Naive thymus-derived CD4-positive, alpha-beta T cell (primary cell): Measurements from ENCODE around the gene ADGRG1. TPM values are rescaled to one million over a fixed set of nuclear protein-coding genes. Genes with fewer than 3 reads are reported as not detected.
A peak's percentile ranks its signal among the peaks of the same experiment; 100 is the strongest.
"Not testable (repeated sequence)": the region's sequence is repeated elsewhere in the genome, so short reads cannot be mapped to it uniquely, and the experiment has no call there.

Experiments used
- ATAC-seq: fragments of 150-1000 bp; cut with Tn5 transposase; 2 replicates; pipeline ENCODE4 v1.10.0; 2021; ENCODE audit warnings: mild to moderate bottlenecking, moderate library complexity
- CTCF ChIA-PET: fragments of 350-600 bp; sonication (Branson Sonifier 250); formaldehyde crosslinking; loops from one replicate; lab custom pipeline; 2021; ENCODE audit warnings: antibody characterized with exemption; lab: Charles Lee
- POLR2A ChIA-PET: fragments of 350-600 bp; sonication (Branson Sonifier 250); formaldehyde crosslinking; loops from one replicate; lab custom pipeline; 2021; ENCODE audit warnings: antibody characterized with exemption, inconsistent platforms; lab: Charles Lee
- DNase-seq, 9 donors: peaks; one replicate each; pipeline versions ENCODE4 v3.0.0 to v3.0.0-alpha.2; 2020 to 2022; ENCODE audit warnings: mixed read lengths in 1 of 9
- H3K27ac ChIP-seq: one replicate; pipeline ENCODE4 v1.7.0; 2013; ENCODE audit warnings: mild to moderate bottlenecking, low read depth, low read length, moderate library complexity
- H3K27me3 ChIP-seq, 2 donors: one replicate each; pipeline ENCODE4 v1.7.0; 2013; ENCODE audit warnings: low read length in 2 of 2, mild to moderate bottlenecking in 2 of 2, moderate library complexity in 2 of 2; ENCODE audit not compliant: control insufficient read depth in 2 of 2, insufficient read depth in 2 of 2
- H3K36me3 ChIP-seq, 3 experiments: 1 replicate in 2 of 3; 2 replicates in 1 of 3; pipeline ENCODE4 v1.7.0; 2013; ENCODE audit warnings: low read length in 3 of 3, mild to moderate bottlenecking in 3 of 3, moderate library complexity in 1 of 3; ENCODE audit not compliant: insufficient read depth in 3 of 3, control insufficient read depth in 2 of 3
- H3K4me1 ChIP-seq, 2 donors: one replicate each; pipeline ENCODE4 v1.7.0; 2013; ENCODE audit warnings: low read length in 2 of 2, mild to moderate bottlenecking in 2 of 2, moderate library complexity in 1 of 2; ENCODE audit not compliant: control insufficient read depth in 2 of 2, insufficient read depth in 2 of 2
- H3K4me3 ChIP-seq: 2 replicates; pipeline ENCODE4 v1.7.0; 2013; ENCODE audit warnings: mild to moderate bottlenecking, low read length
- H3K9me3 ChIP-seq, 3 experiments: 1 replicate in 2 of 3; 2 replicates in 1 of 3; pipeline ENCODE4 v1.7.0; 2013; ENCODE audit warnings: low read length in 3 of 3; ENCODE audit not compliant: control insufficient read depth in 2 of 3
- H3K27ac Mint-ChIP-seq, 9 donors: one replicate each; pipeline ENCODE4 v1.8.0; 2020 to 2022; ENCODE audit warnings: mixed read lengths in 9 of 9, mild to moderate bottlenecking in 8 of 9, moderate library complexity in 5 of 9, inconsistent platforms in 2 of 9
- H3K27me3 Mint-ChIP-seq, 5 donors: one replicate each; pipeline ENCODE4 v1.8.0; 2021 to 2022; ENCODE audit warnings: mixed read lengths in 5 of 5, mild to moderate bottlenecking in 1 of 5
- H3K36me3 Mint-ChIP-seq, 5 donors: one replicate each; pipeline ENCODE4 v1.8.0; 2020 to 2022; ENCODE audit warnings: mixed read lengths in 5 of 5, mild to moderate bottlenecking in 3 of 5, inconsistent platforms in 1 of 5
- H3K4me1 Mint-ChIP-seq, 7 donors: one replicate each; pipeline ENCODE4 v1.8.0; 2020 to 2022; ENCODE audit warnings: mixed read lengths in 7 of 7, mild to moderate bottlenecking in 3 of 7, inconsistent platforms in 1 of 7
- H3K4me3 Mint-ChIP-seq, 10 donors: one replicate each; pipeline ENCODE4 v1.8.0; 2020 to 2022; ENCODE audit warnings: mild to moderate bottlenecking in 10 of 10, mixed read lengths in 10 of 10, moderate library complexity in 6 of 10, inconsistent platforms in 2 of 10
- H3K9me3 Mint-ChIP-seq, 11 donors: one replicate each; pipeline ENCODE4 v1.8.0; 2020 to 2022; ENCODE audit warnings: mixed read lengths in 11 of 11, mild to moderate bottlenecking in 4 of 11, inconsistent platforms in 1 of 11, moderate library complexity in 1 of 11
- intact Hi-C, 2 donors: fragments of 100-400 bp; cut with micrococcal nuclease; formaldehyde crosslinking; loops; one replicate each; pipeline ENCODE4 v1.15.1; 2023
- polyA plus RNA-seq, 2 donors: library from polyadenylated mRNA; unstranded; fragments of 300-500 nt; fragmentation: Illumina TruSeq; gene quantifications; one replicate each; pipeline ENCODE4 v1.2.3, GENCODE V29; 2021
- total RNA-seq, 6 experiments: library from RNA in 5 of 6; stranded (reverse) in 5 of 6; gene quantifications; 1 replicate in 5 of 6; 2 replicates in 1 of 6; pipeline ENCODE4 v1.2.3 and lab custom pipeline; 2021 to 2026

The ADGRG1 gene
- total and polyA plus RNA-seq, 7 experiments from 2014 or later, result 0.07 to 96.0 (median 1.5) TPM

DNA sequence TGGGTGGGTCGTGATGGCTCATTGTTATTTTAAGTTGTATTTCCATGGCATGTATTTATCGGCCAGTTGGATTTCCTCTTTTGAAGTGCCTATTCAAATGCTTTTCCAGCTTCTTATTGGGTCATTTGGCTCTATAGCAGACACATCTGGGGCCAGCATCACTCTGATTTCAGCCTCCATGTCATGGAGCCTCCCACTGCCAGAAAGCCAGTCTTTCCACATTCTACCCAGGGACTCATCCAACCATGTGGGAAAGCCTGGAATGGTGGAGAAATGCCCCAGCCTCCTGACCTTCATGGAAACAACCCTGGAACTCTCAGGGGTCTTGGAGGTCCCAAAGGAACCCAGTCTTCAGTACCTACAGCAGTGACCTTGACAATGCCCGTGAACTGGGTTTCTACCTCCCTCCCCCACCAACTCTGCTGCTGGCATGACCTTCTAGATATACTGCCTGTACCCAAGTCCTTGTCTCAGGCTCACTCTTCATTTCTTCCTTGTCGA is 33.8 kb upstream of the ADGRG1 start:
- Mint-ChIP-seq H3K27me3 (no peaks in the 10 kb centered on the region), H3K4me3 (no peak overlapping the region), H3K4me1 (peaks cover 29 to 47% (median 38%) of the 10 kb centered on the region in 7 donors), H3K9me3 (peaks cover 0 to 30% (median 14%) of the 10 kb centered on the region in 11 donors), H3K36me3 (peaks cover 3 to 27% (median 6%) of the 10 kb centered on the region in 5 donors), H3K27ac (no peak overlapping the region)
- peaks cover 0 to 4% (median 0%) of the 10 kb centered on the region in 3 experiments for H3K9me3 ChIP-seq
- H3K27me3 ChIP-seq, result no peaks in the 10 kb centered on the region
- no peak overlapping the region for H3K4me3 ChIP-seq
- H3K36me3 ChIP-seq, result no peaks in the 10 kb centered on the region
- ATAC-seq (no peak), DNase-seq (peak in 1 of 9 donors; percentile 8)
- intact Hi-C loops, result loop anchor here (5.0 kb wide), 3 partner anchors 143 to 408 kb away; partner anchors contain the start of genes KATNB1 (in 1 of the 2), USB1 (in 1 of the 2) and ZNF319 (in 1 of the 2)
- POLR2A ChIA-PET, result no interaction called here
- H3K4me1 ChIP-seq, result peaks cover 27 to 38% of the 10 kb centered on the region in 2 donors
- no peak overlapping the region for H3K27ac ChIP-seq
- CTCF ChIA-PET, result no interaction called here

DNA sequence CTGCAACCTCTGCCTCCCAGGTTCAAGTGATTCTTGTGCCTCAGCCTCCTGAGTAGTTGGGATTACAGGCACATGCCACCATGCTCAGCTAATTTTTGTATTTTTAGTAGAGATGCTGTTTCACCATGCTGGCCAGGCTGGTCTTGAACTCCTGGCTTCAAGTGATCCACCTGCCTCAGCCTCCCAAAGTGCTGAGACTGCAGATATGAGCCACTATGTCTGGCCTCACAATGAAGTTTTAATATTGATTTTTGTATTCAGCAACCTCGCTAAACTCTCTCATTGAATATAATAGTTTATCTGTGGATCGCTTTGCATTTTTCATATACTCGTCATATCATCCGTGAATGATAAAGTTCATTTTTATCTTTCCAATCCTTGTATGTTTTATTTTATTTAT is 32.2 kb upstream of the ADGRG1 start:
- DNase-seq, result peak in 1 of 9 donors; percentile 12
- peaks cover 34 to 43% of the 10 kb centered on the region in 2 donors for H3K4me1 ChIP-seq
- H3K27me3 ChIP-seq, H3K27me3 Mint-ChIP-seq, H3K27ac ChIP-seq, ATAC-seq, H3K36me3 ChIP-seq, intact Hi-C loops, H3K27ac Mint-ChIP-seq, H3K4me3 ChIP-seq, H3K4me3 Mint-ChIP-seq, H3K9me3 ChIP-seq: not testable (repeated sequence)
- ChIA-PET CTCF (interaction anchor here (0.6 kb wide), 1 partner anchor 25 kb away, joined by 3 read pairs; no protein-coding TSS in a partner anchor), POLR2A (interaction anchor here (0.6 kb wide), 1 partner anchor 73 kb away, joined by 5 read pairs; no protein-coding TSS in a partner anchor)
- Mint-ChIP-seq H3K9me3 (peaks cover 0 to 30% (median 14%) of the 10 kb centered on the region in 11 donors), H3K4me1 (peaks cover 25 to 47% (median 37%) of the 10 kb centered on the region in 7 donors), H3K36me3 (peaks cover 3 to 27% (median 6%) of the 10 kb centered on the region in 5 donors)

DNA sequence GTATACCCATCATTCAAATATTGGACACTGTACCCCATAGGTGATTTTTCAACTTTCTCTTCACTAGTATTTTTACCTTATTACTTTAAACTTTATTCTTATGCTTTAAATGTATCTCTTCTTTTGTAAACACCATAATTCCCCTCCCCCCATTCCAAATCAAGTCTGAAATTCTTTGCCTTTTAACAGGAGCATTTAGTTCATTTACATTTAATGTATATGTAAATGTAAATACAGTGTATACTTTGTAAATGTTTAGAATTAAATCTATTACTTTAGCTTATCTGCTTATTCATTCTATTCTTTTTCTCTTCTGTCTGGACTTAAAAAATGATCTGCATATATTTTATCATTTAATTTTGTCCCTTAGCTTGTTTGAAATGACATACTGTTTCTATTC is 30.0 kb upstream of the ADGRG1 start:
- H3K9me3 Mint-ChIP-seq, result peaks cover 0 to 30% (median 11%) of the 10 kb centered on the region in 11 donors
- POLR2A ChIA-PET, result interaction anchor here (0.6 to 1.5 kb wide), 2 partner anchors 22 to 136 kb away, joined by 3 read pairs; partner anchors contain the start of gene POLR2C
- CTCF ChIA-PET, result interaction anchor here (0.6 kb wide), 1 partner anchor 51 kb away, joined by 3 read pairs; no protein-coding TSS in a partner anchor

DNA sequence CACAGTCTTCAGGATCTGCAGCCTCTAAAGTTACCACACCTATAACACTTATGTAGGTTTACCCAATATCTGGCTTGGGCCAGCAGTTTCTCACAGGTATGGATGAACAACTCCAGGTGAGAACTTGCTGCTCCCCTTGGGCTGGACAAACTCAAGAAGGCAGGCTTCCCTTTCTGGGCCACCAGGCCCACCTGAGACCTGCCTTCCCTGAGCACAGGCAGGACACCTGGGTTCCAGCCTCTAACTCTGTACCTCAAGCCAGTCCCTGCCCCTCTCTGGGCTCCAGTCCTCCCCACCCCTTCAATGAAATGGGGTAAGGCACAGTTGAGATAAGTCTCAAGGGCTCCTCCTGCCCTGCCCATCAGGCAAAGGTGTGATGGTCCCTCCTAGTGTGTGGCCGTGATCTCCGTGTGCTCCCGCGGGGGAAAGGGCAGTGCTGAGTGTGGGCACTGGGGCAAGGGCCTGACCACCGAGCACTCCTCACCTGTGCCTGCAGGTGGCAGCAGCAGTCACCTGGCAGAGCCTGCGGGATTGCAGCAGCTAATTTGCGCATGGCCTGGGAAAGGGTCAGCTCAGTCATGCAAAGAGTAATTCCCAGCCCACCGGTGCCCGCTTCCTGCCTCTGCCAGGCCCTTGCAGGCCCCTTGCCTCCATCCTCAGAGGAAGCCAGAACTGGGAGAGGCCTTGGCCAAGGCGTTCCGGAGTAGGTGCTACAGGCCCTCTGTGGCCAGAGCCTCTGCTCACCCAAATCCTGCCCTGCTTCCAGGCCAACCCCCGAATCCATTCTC is 28.2 kb upstream of the ADGRG1 start:
- H3K4me3 ChIP-seq, result no peak overlapping the region
- intact Hi-C loops, result loop anchor here (2.0 to 10.0 kb wide), 2 partner anchors 49 to 65 kb away; partner anchors contain the start of gene CCDC102A (in 1 of the 2)
- peaks cover 3 to 15% (median 8%) of the 10 kb centered on the region in 5 donors for H3K36me3 Mint-ChIP-seq
- CTCF ChIA-PET, result interaction anchor here (0.6 to 2.0 kb wide), 4 partner anchors 9 to 54 kb away, joined by 3 to 6 read pairs (median 4); no protein-coding TSS in a partner anchor
- no peak overlapping the region for H3K4me3 Mint-ChIP-seq
- H3K4me1 Mint-ChIP-seq, result peaks cover 16 to 56% (median 28%) of the 10 kb centered on the region in 7 donors
- no peaks in the 10 kb centered on the region for H3K36me3 ChIP-seq
- H3K27me3 Mint-ChIP-seq, result peaks cover 0 to 2% (median 0%) of the 10 kb centered on the region in 5 donors
- POLR2A ChIA-PET, result interaction anchor here (3.2 kb wide), 1 partner anchor 10 kb away, joined by 11 read pairs; no protein-coding TSS in a partner anchor
- peak overlapping the region in 2 of 9 donors; percentile 28 to 60 for H3K27ac Mint-ChIP-seq
- ATAC-seq (peak; percentile 30), DNase-seq (no peak)
- H3K9me3 Mint-ChIP-seq, result peaks cover 0 to 30% (median 11%) of the 10 kb centered on the region in 11 donors
- H3K4me1 ChIP-seq, result peaks cover 24 to 46% of the 10 kb centered on the region in 2 donors
- peaks cover 0 to 4% (median 0%) of the 10 kb centered on the region in 3 experiments for H3K9me3 ChIP-seq
- no peaks in the 10 kb centered on the region for H3K27me3 ChIP-seq
- H3K27ac ChIP-seq, result no peak overlapping the region

More for the DNA sequence above, 30.0 kb upstream of the ADGRG1 start:
- Mint-ChIP-seq H3K27ac (no peak overlapping the region), H3K4me3 (no peak overlapping the region), H3K36me3 (peaks cover 3 to 16% (median 8%) of the 10 kb centered on the region in 5 donors), H3K27me3 (peaks cover 0 to 2% (median 0%) of the 10 kb centered on the region in 5 donors), H3K4me1 (peaks cover 16 to 46% (median 37%) of the 10 kb centered on the region in 7 donors)
- Histone ChIP-seq H3K4me3 (no peak overlapping the region), H3K4me1 (peaks cover 25 to 41% of the 10 kb centered on the region in 2 donors), H3K27me3 (no peaks in the 10 kb centered on the region), H3K36me3 (no peaks in the 10 kb centered on the region), H3K27ac (no peak overlapping the region), H3K9me3 (peaks cover 0 to 4% (median 0%) of the 10 kb centered on the region in 3 experiments)
- no peak for DNase-seq
- intact Hi-C loops, result no loop called here
- no peak for ATAC-seq

DNA sequence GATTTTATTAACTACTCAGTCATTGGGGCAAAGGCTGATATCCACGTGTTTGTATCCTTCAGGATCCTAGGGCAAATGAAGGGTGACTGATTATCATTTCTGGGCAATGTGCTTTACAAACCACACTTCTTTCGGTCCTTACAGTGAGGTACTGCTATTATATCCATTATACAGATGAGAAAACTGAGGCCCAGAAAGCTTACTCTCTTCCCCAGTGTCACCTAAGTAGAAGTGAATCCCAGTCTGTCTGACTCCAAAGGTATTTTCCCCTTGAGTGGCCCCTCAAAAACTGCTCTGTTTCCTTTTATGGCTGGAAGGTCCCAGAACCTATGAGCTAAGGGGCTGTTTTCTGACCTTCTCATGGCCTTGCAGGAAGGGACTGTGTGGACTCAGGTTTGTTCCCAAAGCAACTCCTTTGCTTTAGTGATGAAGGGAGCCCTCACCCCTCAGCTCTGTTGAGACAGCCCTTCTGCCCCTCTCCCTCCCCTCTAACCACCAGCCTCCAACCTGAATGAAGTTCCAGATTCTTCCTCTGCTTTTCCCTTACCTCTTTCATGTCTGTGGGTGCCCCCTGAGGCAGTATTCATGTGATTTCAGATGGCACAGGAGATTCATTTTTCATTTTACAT is 27.4 kb upstream of the ADGRG1 start:
- DNase-seq (no peak), ATAC-seq (no peak)
- peak overlapping the region in 8 of 9 donors; percentile 87 to 96 (median 89) for H3K27ac Mint-ChIP-seq
- Histone ChIP-seq H3K36me3 (no peaks in the 10 kb centered on the region), H3K27ac (no peak overlapping the region), H3K9me3 (no peaks in the 10 kb centered on the region), H3K4me1 (peaks cover 24 to 46% of the 10 kb centered on the region in 2 donors), H3K4me3 (no peak overlapping the region), H3K27me3 (no peaks in the 10 kb centered on the region)
- H3K27me3 Mint-ChIP-seq, result peaks cover 0 to 2% (median 0%) of the 10 kb centered on the region in 5 donors
- H3K4me1 Mint-ChIP-seq, result peaks cover 16 to 55% (median 27%) of the 10 kb centered on the region in 7 donors
- H3K36me3 Mint-ChIP-seq, result peaks cover 0 to 11% (median 4%) of the 10 kb centered on the region in 5 donors
- ChIA-PET CTCF (interaction anchor here (0.6 to 2.0 kb wide), 7 partner anchors 10 to 638 kb away, joined by 3 to 6 read pairs (median 3); no protein-coding TSS in a partner anchor), POLR2A (interaction anchor here (1.5 to 3.2 kb wide), 2 partner anchors 8 to 9 kb away, joined by 4 to 11 read pairs; no protein-coding TSS in a partner anchor)
- H3K9me3 Mint-ChIP-seq, result peaks cover 0 to 23% (median 7%) of the 10 kb centered on the region in 11 donors
- H3K4me3 Mint-ChIP-seq, result peak overlapping the region in 4 of 10 donors; percentile 12 to 76 (median 54)
- intact Hi-C loops, result loop anchor here (2.0 to 10.0 kb wide), 2 partner anchors 48 to 66 kb away; partner anchors contain the start of gene CCDC102A (in 1 of the 2)
